22Rv1 (cell line): ENCODE results near the gene OR4K17.

Experiments
- CTCF ChIP-seq: fragments of 450-650 bp; IDR thresholded peaks from 2 replicates; pipeline ENCODE4 v1.5.1; 2017; ENCODE audit warnings: mild to moderate bottlenecking
- ZFX ChIP-seq: fragments of 450-650 bp; IDR thresholded peaks from 2 replicates; pipeline ENCODE4 v1.6.1; 2017; ENCODE audit warnings: antibody characterized with exemption, borderline replicate concordance

DNA sequence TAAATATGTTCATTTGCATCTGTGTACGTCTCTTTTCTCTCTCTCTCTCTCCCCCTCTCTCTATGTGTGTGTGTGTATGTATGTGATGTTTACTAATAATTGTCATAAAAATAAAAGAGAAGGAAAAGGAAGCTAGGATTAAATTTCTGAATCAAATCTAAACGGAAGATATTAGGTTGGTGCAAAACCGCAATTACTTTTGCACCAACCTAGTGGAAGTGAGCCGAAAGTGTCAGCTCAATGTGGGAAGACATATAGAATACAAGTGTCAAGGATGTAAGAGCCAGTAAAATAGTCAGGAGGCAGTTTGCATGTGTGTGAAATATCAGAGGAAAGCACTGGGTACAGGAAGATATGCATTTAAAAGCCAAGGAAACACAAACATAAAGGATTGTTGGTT is 18.5 kb upstream of the OR4K17 start:
- TF ChIP-seq CTCF: no peak
- TF ChIP-seq ZFX: no peak
